ENCODE data around the gene NELL1.

NELL1 gene

GRCh38 chr11:21105196-21105917 lies 436.0 kb downstream of the NELL1 start:
- Histone ChIP-seq H3K9me3 (ENCODE audit: control insufficient read depth in 1 of 2, low read length in 2 of 2) (peaks cover 0 to 6% of the 10 kb centered on the region in 2 donors), H3K9ac (ENCODE audit: low read depth in 1 of 2, low read length in 2 of 2) (no peak overlapping the region), H3K27me3 (ENCODE audit: control insufficient read depth in 1 of 2, insufficient read depth in 2 of 2, low read length in 2 of 2) (no peaks in the 10 kb centered on the region), H3K27ac (ENCODE audit: low read depth, low read length) (no peak overlapping the region), H3K36me3 (ENCODE audit: control insufficient read depth in 1 of 2, insufficient read depth in 2 of 2, low read length in 2 of 2) (no peaks in the 10 kb centered on the region), H3K4me1 (ENCODE audit: control insufficient read depth in 1 of 2, insufficient read depth in 2 of 2, low read length in 2 of 2) (no peaks in the 10 kb centered on the region), H3K4me3 (ENCODE audit: low read depth in 1 of 2, low read length in 2 of 2) (no peak overlapping the region)

DNA sequence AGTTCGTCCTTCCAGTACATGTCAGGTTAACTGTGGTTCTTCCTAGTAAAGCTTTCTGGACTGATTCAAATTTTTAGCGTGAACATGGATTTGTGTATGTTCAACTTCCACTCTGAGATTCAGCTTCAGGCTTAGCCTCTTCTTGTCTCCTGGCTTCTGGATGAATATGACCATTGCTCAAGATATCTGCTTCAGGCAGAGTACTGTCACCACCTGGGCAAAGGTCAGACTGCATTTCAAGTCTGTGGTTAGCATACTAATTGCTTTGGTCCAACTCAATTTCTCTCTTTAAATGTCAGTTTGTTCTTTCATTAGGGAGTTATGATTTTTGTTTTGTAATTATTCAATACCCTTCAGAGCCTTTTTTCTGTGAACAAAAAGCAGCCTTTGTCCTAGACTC lies 440.0 kb downstream of the NELL1 start:
- Histone ChIP-seq H3K27me3 (ENCODE audit: control insufficient read depth in 1 of 2, insufficient read depth in 2 of 2, low read length in 2 of 2) (no peaks in the 10 kb centered on the region), H3K4me3 (ENCODE audit: low read depth in 1 of 2, low read length in 2 of 2) (no peak overlapping the region), H3K9me3 (ENCODE audit: control insufficient read depth in 1 of 2, low read length in 2 of 2) (peaks cover 0 to under 1% of the 10 kb centered on the region in 2 donors), H3K4me1 (ENCODE audit: control insufficient read depth in 1 of 2, insufficient read depth in 2 of 2, low read length in 2 of 2) (no peaks in the 10 kb centered on the region), H3K27ac (ENCODE audit: low read depth, low read length) (no peak overlapping the region), H3K36me3 (ENCODE audit: control insufficient read depth in 1 of 2, insufficient read depth in 2 of 2, low read length in 2 of 2) (no peaks in the 10 kb centered on the region), H3K9ac (ENCODE audit: low read depth in 1 of 2, low read length in 2 of 2) (no peak overlapping the region)

- no peaks in the 10 kb centered on the region for H3K9me3 ChIP-seq (ENCODE audit: control insufficient read depth in 1 of 2, low read length in 2 of 2)
These were observed 441.0 kb downstream of the NELL1 start for GRCh38 chr11:21110415-21110814.

DNA sequence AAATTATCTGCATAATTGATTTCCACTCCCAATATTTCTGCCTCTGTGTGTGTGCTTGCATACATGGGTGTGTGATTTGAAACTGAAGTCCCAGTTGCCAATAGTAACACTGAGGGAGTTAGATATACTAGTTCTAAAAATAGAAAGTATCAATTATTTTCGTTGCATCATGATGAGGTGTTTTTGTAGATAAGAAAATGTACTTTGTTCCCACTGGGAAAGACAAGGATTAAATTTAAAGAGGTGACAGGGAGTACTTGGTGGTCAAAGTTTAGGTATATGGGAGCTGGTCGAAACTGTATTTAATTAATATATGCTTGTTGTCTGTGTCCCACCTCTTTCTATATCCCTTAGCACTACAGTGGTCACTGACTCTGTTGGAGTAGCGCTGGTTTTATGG lies 444.5 kb downstream of the NELL1 start:
- H3K27ac ChIP-seq (ENCODE audit: low read depth, low read length): no peak overlapping the region
- H3K9me3 ChIP-seq (ENCODE audit: control insufficient read depth in 1 of 2, low read length in 2 of 2): no peaks in the 10 kb centered on the region
- H3K27me3 ChIP-seq (ENCODE audit: control insufficient read depth in 1 of 2, insufficient read depth in 2 of 2, low read length in 2 of 2): no peaks in the 10 kb centered on the region

More at GRCh38 chr11:21110415-21110814, 441.0 kb downstream of the NELL1 start:
- H3K9ac ChIP-seq (ENCODE audit: low read depth in 1 of 2, low read length in 2 of 2): no peak overlapping the region
- no peaks in the 10 kb centered on the region for H3K27me3 ChIP-seq (ENCODE audit: control insufficient read depth in 1 of 2, insufficient read depth in 2 of 2, low read length in 2 of 2)
- no peaks in the 10 kb centered on the region for H3K4me1 ChIP-seq (ENCODE audit: control insufficient read depth in 1 of 2, insufficient read depth in 2 of 2, low read length in 2 of 2)
- H3K27ac ChIP-seq (ENCODE audit: low read depth, low read length): no peak overlapping the region
- H3K36me3 ChIP-seq (ENCODE audit: control insufficient read depth in 1 of 2, insufficient read depth in 2 of 2, low read length in 2 of 2): no peaks in the 10 kb centered on the region
- no peak overlapping the region for H3K4me3 ChIP-seq (ENCODE audit: low read depth in 1 of 2, low read length in 2 of 2)

DNA sequence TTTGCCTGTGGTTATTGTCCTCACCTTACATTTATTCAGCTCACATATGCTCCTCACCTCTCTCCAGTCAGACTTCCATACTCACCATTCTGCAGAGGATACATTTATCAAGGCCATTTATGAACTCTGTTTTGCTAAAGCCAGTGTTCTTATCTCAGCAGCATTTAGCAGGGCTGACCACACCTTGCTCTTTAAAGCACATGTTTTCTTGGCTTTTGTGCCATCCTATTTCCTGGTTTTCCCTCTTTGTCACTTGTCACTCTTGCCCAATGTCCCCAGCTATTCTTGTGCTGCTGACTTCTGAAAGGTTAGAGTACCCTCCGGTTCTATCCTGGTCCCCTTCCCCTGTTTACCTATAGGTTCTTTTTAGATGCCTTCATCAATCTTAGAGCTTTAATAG lies 446.6 kb downstream of the NELL1 start:
- no peaks in the 10 kb centered on the region for H3K36me3 ChIP-seq (ENCODE audit: control insufficient read depth in 1 of 2, insufficient read depth in 2 of 2, low read length in 2 of 2)
- H3K27me3 ChIP-seq (ENCODE audit: control insufficient read depth in 1 of 2, insufficient read depth in 2 of 2, low read length in 2 of 2): no peaks in the 10 kb centered on the region
- H3K9ac ChIP-seq (ENCODE audit: low read depth in 1 of 2, low read length in 2 of 2): no peak overlapping the region
- H3K27ac ChIP-seq (ENCODE audit: low read depth, low read length): no peak overlapping the region
- no peak overlapping the region for H3K4me3 ChIP-seq (ENCODE audit: low read depth in 1 of 2, low read length in 2 of 2)
- no peaks in the 10 kb centered on the region for H3K4me1 ChIP-seq (ENCODE audit: control insufficient read depth in 1 of 2, insufficient read depth in 2 of 2, low read length in 2 of 2)
- no peaks in the 10 kb centered on the region for H3K9me3 ChIP-seq (ENCODE audit: control insufficient read depth in 1 of 2, low read length in 2 of 2)

More for the DNA sequence above, 444.5 kb downstream of the NELL1 start:
- H3K9ac ChIP-seq (ENCODE audit: low read depth in 1 of 2, low read length in 2 of 2): no peak overlapping the region
- no peaks in the 10 kb centered on the region for H3K36me3 ChIP-seq (ENCODE audit: control insufficient read depth in 1 of 2, insufficient read depth in 2 of 2, low read length in 2 of 2)
- no peak overlapping the region for H3K4me3 ChIP-seq (ENCODE audit: low read depth in 1 of 2, low read length in 2 of 2)
- H3K4me1 ChIP-seq (ENCODE audit: control insufficient read depth in 1 of 2, insufficient read depth in 2 of 2, low read length in 2 of 2): no peaks in the 10 kb centered on the region

DNA sequence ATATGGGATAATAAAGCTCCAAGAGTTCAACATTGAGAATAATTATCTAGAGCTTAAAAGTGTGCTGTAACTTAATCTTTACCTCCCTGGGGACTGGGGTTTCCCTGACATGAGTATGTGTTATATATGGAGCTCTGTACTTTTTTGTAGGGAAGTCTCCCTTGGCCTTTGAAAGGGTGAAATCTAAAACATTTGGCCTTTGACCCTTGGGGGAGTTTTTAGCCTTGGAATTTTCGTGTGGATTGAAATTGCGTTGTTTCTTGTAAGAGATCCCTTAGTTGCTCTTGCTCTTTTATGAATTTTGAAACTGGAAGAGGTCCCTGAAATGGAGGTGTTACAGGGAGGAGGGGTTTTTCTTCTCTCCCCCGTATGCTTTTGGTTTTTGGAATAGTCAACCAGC lies 450.0 kb downstream of the NELL1 start:
- Histone ChIP-seq H3K4me1 (ENCODE audit: control insufficient read depth in 1 of 2, insufficient read depth in 2 of 2, low read length in 2 of 2) (no peaks in the 10 kb centered on the region), H3K36me3 (ENCODE audit: control insufficient read depth in 1 of 2, insufficient read depth in 2 of 2, low read length in 2 of 2) (no peaks in the 10 kb centered on the region), H3K27me3 (ENCODE audit: control insufficient read depth in 1 of 2, insufficient read depth in 2 of 2, low read length in 2 of 2) (no peaks in the 10 kb centered on the region), H3K9ac (ENCODE audit: low read depth in 1 of 2, low read length in 2 of 2) (no peak overlapping the region), H3K27ac (ENCODE audit: low read depth, low read length) (no peak overlapping the region), H3K9me3 (ENCODE audit: control insufficient read depth in 1 of 2, low read length in 2 of 2) (no peaks in the 10 kb centered on the region), H3K4me3 (ENCODE audit: low read depth in 1 of 2, low read length in 2 of 2) (no peak overlapping the region)

- no peaks in the 10 kb centered on the region for H3K36me3 ChIP-seq (ENCODE audit: control insufficient read depth in 1 of 2, insufficient read depth in 2 of 2, low read length in 2 of 2)
- no peaks in the 10 kb centered on the region for H3K4me1 ChIP-seq (ENCODE audit: control insufficient read depth in 1 of 2, insufficient read depth in 2 of 2, low read length in 2 of 2)
- no peaks in the 10 kb centered on the region for H3K9me3 ChIP-seq (ENCODE audit: control insufficient read depth in 1 of 2, low read length in 2 of 2)
- H3K4me3 ChIP-seq (ENCODE audit: low read depth in 1 of 2, low read length in 2 of 2): no peak overlapping the region
- H3K27ac ChIP-seq (ENCODE audit: low read depth, low read length): no peak overlapping the region
- no peaks in the 10 kb centered on the region for H3K27me3 ChIP-seq (ENCODE audit: control insufficient read depth in 1 of 2, insufficient read depth in 2 of 2, low read length in 2 of 2)
- H3K9ac ChIP-seq (ENCODE audit: low read depth in 1 of 2, low read length in 2 of 2): no peak overlapping the region
These were observed 452.6 kb downstream of the NELL1 start for GRCh38 chr11:21121991-21122390.

GRCh38 chr11:21122523-21122922 lies 453.1 kb downstream of the NELL1 start:
- Histone ChIP-seq H3K27me3 (ENCODE audit: control insufficient read depth in 1 of 2, insufficient read depth in 2 of 2, low read length in 2 of 2) (no peaks in the 10 kb centered on the region), H3K27ac (ENCODE audit: low read depth, low read length) (no peak overlapping the region), H3K9ac (ENCODE audit: low read depth in 1 of 2, low read length in 2 of 2) (no peak overlapping the region), H3K4me3 (ENCODE audit: low read depth in 1 of 2, low read length in 2 of 2) (no peak overlapping the region), H3K9me3 (ENCODE audit: control insufficient read depth in 1 of 2, low read length in 2 of 2) (no peaks in the 10 kb centered on the region), H3K4me1 (ENCODE audit: control insufficient read depth in 1 of 2, insufficient read depth in 2 of 2, low read length in 2 of 2) (no peaks in the 10 kb centered on the region), H3K36me3 (ENCODE audit: control insufficient read depth in 1 of 2, insufficient read depth in 2 of 2, low read length in 2 of 2) (no peaks in the 10 kb centered on the region)

DNA sequence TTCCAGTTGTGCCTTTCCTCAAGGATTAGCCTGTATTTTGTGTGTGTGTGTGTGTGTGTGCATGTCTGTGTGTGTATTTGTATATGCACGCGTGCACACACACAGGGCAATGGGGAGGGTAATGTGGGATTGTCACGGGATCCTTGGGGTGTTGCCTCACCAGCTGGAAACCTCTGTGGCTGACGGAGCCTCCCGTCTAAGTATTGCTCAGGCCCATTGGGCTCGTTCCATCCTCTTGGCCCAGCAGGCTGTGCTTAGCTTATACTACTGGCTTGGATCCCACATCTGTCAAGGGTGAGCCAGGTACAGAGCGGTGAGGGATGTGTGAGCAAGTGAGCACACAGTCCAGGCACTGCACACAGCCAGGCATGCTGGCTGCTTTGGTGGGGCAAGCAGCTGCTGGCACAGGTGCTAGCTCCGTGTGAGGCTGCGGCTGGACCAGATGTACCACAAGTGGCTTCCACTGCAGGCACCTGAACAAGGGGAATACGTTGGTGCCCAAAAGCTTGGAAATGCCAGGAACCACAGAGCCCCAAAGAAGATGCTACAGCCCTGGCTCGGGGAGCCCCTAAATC lies 462.8 kb downstream of the NELL1 start:
- H3K4me3 ChIP-seq (ENCODE audit: low read depth in 1 of 2, low read length in 2 of 2): no peak overlapping the region
- no peaks in the 10 kb centered on the region for H3K9me3 ChIP-seq (ENCODE audit: control insufficient read depth in 1 of 2, low read length in 2 of 2)
- no peaks in the 10 kb centered on the region for H3K27me3 ChIP-seq (ENCODE audit: control insufficient read depth in 1 of 2, insufficient read depth in 2 of 2, low read length in 2 of 2)
- no peak overlapping the region for H3K9ac ChIP-seq (ENCODE audit: low read depth in 1 of 2, low read length in 2 of 2)
- H3K4me1 ChIP-seq (ENCODE audit: control insufficient read depth in 1 of 2, insufficient read depth in 2 of 2, low read length in 2 of 2): no peaks in the 10 kb centered on the region
- H3K36me3 ChIP-seq (ENCODE audit: control insufficient read depth in 1 of 2, insufficient read depth in 2 of 2, low read length in 2 of 2): no peaks in the 10 kb centered on the region
- no peak overlapping the region for H3K27ac ChIP-seq (ENCODE audit: low read depth, low read length)

GRCh38 chr11:21133244-21133643 lies 463.9 kb downstream of the NELL1 start:
- H3K4me1 ChIP-seq (ENCODE audit: control insufficient read depth in 1 of 2, insufficient read depth in 2 of 2, low read length in 2 of 2): no peaks in the 10 kb centered on the region
- no peak overlapping the region for H3K4me3 ChIP-seq (ENCODE audit: low read depth in 1 of 2, low read length in 2 of 2)
- no peak overlapping the region for H3K27ac ChIP-seq (ENCODE audit: low read depth, low read length)
- no peaks in the 10 kb centered on the region for H3K27me3 ChIP-seq (ENCODE audit: control insufficient read depth in 1 of 2, insufficient read depth in 2 of 2, low read length in 2 of 2)
- H3K9ac ChIP-seq (ENCODE audit: low read depth in 1 of 2, low read length in 2 of 2): no peak overlapping the region
- H3K36me3 ChIP-seq (ENCODE audit: control insufficient read depth in 1 of 2, insufficient read depth in 2 of 2, low read length in 2 of 2): no peaks in the 10 kb centered on the region
- H3K9me3 ChIP-seq (ENCODE audit: control insufficient read depth in 1 of 2, low read length in 2 of 2): no peaks in the 10 kb centered on the region

All from duodenal mucosa (tissue), 2 donors.